ENCODE data around the gene GATD1. TPM values are rescaled to one million over a fixed set of nuclear protein-coding genes. Genes with fewer than 3 reads are reported as not detected.

Gene GATD1
- total and polyA plus RNA-seq, 9 of the 15 experiments (the other 6 are each of a cell fraction or from before 2014, with no cell fraction given): 2.8 to 144 (median 36.9) TPM

DNA sequence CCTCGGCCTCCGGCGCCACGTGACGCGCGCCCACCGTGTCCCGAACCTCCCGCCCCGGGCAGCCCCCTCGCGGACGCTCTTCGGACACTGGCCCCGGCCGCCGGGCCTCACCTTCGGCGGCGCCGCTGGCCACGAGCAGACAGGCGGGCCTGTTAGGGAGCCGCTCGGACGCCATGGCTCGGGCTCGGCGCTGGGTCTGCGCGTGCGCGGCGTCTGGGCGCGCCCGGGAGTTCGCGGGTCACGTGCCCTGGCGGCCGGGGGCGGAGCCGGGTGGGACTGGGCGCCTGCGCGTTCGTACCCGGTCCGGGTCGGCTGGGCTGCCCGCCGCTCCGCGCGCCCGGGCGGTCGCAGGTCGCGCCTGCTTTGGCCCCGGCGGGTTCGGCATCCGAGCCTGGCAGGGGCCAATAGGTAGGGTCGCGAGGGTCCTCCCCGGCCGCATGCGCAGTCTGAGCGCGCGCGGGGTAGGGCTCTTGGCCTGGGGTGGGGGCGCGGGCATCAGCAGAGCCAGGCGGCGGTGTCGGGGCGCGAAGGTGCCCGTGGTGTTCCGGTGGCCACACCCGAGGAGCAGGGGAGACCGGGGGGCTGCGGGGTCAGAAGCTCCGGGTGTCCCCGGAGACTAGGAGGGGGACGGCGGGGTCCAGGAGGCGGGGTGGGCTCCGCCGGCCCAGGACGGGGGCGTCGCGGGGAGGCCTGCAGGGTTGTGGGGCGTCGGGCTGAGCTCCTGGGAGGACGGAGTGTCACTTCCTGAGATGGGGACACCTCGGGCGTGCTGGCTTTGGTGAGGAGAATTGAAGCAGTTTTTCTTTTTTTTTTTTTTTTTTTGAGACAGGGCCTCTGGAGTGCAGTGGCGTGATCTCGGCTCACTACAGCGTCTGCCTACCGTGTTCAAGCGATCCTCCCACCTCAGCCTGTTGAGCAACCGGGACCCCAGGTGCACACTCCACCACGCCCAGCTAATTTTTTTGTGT lies at the start of gene GATD1 (continued):
- TF ChIP-seq MAZ (CRISPR knock-in tag; conservative IDR thresholded peaks at IDR 0.05 in 1 of 2, IDR thresholded peaks at IDR 0.05 in 1 of 2) (peak in 1 of 2 experiments; percentile 50; a peak in 1 of 4 replicates), DPF2 (IDR thresholded peaks at IDR 0.05) (no peak), TAF9B (IDR thresholded peaks at IDR 0.05; ENCODE audit: partially characterized antibody) (no peak), ZNF239 (CRISPR knock-in tag; IDR thresholded peaks at IDR 0.05) (no peak), SNRNP70 (optimal IDR thresholded peaks at IDR 0.05; ENCODE audit: low read depth, low read length) (no peak), ZKSCAN1 (IDR thresholded peaks at IDR 0.05; ENCODE audit: low read depth, low read length) (no peak), SNIP1 (IDR thresholded peaks at IDR 0.05; ENCODE audit: low read depth) (no peak), FOXA1 (IDR thresholded peaks at IDR 0.05; ENCODE audit: borderline replicate concordance) (no peak), SMARCB1 (IDR thresholded peaks at IDR 0.05; ENCODE audit: insufficient read length, low read depth) (no peak)
- TF ChIP-seq, protein P1, sequence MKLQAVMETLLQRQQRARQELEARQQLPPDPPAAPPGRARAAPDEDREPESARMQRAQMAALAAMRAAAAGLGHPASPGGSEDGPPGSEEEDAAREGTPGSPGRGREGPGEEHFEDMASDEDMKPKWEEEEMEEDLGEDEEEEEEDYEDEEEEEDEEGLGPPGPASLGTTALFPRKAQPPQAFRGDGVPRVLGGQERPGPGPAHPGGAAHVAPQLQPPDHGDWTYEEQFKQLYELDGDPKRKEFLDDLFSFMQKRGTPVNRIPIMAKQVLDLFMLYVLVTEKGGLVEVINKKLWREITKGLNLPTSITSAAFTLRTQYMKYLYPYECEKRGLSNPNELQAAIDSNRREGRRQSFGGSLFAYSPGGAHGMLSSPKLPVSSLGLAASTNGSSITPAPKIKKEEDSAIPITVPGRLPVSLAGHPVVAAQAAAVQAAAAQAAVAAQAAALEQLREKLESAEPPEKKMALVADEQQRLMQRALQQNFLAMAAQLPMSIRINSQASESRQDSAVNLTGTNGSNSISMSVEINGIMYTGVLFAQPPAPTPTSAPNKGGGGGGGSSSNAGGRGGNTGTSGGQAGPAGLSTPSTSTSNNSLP (IDR thresholded peaks at IDR 0.05; ENCODE audit: borderline replicate concordance, low read depth, low read length): no peak
- TF ChIP-seq, protein P2, sequence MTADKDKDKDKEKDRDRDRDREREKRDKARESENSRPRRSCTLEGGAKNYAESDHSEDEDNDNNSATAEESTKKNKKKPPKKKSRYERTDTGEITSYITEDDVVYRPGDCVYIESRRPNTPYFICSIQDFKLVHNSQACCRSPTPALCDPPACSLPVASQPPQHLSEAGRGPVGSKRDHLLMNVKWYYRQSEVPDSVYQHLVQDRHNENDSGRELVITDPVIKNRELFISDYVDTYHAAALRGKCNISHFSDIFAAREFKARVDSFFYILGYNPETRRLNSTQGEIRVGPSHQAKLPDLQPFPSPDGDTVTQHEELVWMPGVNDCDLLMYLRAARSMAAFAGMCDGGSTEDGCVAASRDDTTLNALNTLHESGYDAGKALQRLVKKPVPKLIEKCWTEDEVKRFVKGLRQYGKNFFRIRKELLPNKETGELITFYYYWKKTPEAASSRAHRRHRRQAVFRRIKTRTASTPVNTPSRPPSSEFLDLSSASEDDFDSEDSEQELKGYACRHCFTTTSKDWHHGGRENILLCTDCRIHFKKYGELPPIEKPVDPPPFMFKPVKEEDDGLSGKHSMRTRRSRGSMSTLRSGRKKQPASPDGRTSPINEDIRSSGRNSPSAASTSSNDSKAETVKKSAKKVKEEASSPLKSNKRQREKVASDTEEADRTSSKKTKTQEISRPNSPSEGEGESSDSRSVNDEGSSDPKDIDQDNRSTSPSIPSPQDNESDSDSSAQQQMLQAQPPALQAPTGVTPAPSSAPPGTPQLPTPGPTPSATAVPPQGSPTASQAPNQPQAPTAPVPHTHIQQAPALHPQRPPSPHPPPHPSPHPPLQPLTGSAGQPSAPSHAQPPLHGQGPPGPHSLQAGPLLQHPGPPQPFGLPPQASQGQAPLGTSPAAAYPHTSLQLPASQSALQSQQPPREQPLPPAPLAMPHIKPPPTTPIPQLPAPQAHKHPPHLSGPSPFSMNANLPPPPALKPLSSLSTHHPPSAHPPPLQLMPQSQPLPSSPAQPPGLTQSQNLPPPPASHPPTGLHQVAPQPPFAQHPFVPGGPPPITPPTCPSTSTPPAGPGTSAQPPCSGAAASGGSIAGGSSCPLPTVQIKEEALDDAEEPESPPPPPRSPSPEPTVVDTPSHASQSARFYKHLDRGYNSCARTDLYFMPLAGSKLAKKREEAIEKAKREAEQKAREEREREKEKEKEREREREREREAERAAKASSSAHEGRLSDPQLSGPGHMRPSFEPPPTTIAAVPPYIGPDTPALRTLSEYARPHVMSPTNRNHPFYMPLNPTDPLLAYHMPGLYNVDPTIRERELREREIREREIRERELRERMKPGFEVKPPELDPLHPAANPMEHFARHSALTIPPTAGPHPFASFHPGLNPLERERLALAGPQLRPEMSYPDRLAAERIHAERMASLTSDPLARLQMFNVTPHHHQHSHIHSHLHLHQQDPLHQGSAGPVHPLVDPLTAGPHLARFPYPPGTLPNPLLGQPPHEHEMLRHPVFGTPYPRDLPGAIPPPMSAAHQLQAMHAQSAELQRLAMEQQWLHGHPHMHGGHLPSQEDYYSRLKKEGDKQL (CRISPR knock-in tag; IDR thresholded peaks at IDR 0.05; ENCODE audit: borderline replicate concordance): no peak
- TF ChIP-seq, protein P3, sequence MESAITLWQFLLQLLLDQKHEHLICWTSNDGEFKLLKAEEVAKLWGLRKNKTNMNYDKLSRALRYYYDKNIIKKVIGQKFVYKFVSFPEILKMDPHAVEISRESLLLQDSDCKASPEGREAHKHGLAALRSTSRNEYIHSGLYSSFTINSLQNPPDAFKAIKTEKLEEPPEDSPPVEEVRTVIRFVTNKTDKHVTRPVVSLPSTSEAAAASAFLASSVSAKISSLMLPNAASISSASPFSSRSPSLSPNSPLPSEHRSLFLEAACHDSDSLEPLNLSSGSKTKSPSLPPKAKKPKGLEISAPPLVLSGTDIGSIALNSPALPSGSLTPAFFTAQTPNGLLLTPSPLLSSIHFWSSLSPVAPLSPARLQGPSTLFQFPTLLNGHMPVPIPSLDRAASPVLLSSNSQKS (CRISPR knock-in tag; IDR thresholded peaks at IDR 0.05): no peak
- TF ChIP-seq, protein P4, sequence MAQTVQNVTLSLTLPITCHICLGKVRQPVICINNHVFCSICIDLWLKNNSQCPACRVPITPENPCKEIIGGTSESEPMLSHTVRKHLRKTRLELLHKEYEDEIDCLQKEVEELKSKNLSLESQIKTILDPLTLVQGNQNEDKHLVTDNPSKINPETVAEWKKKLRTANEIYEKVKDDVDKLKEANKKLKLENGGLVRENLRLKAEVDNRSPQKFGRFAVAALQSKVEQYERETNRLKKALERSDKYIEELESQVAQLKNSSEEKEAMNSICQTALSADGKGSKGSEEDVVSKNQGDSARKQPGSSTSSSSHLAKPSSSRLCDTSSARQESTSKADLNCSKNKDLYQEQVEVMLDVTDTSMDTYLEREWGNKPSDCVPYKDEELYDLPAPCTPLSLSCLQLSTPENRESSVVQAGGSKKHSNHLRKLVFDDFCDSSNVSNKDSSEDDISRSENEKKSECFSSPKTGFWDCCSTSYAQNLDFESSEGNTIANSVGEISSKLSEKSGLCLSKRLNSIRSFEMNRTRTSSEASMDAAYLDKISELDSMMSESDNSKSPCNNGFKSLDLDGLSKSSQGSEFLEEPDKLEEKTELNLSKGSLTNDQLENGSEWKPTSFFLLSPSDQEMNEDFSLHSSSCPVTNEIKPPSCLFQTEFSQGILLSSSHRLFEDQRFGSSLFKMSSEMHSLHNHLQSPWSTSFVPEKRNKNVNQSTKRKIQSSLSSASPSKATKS (CRISPR knock-in tag; IDR thresholded peaks at IDR 0.05): no peak
- TF ChIP-seq, protein P5, sequence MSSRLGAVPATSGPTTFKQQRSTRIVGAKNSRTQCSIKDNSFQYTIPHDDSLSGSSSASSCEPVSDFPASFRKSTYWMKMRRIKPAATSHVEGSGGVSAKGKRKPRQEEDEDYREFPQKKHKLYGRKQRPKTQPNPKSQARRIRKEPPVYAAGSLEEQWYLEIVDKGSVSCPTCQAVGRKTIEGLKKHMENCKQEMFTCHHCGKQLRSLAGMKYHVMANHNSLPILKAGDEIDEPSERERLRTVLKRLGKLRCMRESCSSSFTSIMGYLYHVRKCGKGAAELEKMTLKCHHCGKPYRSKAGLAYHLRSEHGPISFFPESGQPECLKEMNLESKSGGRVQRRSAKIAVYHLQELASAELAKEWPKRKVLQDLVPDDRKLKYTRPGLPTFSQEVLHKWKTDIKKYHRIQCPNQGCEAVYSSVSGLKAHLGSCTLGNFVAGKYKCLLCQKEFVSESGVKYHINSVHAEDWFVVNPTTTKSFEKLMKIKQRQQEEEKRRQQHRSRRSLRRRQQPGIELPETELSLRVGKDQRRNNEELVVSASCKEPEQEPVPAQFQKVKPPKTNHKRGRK (tag; IDR thresholded peaks at IDR 0.05): no peak

Data from K562 (cell line).